DND-41 (cell line): Measurements from ENCODE around the gene AKAP3.

ENCODE experiments used
- ATAC-seq: fragments of 200-7000 bp; cut with Tn5 transposase; 3 replicates; pipeline ENCODE4 v1.9.1; 2021; ENCODE audit warnings: low read depth; ENCODE audit not compliant: insufficient read depth
- DNase-seq: peaks from one replicate; pipeline ENCODE4 v3.0.0-alpha.2; 2020
- H2AFZ ChIP-seq: 2 replicates; pipeline ENCODE4 v1.6.0; 2012; ENCODE audit warnings: low read depth, low read length
- H3K27ac ChIP-seq: 2 replicates; pipeline ENCODE4 v1.5.1; 2012; ENCODE audit warnings: low read length, inconsistent platforms
- H3K27me3 ChIP-seq: fragments of 200-600 bp; sonication (generic); 2 replicates; pipeline ENCODE4 v1.6.0; 2012; ENCODE audit warnings: low read length, mild to moderate bottlenecking, inconsistent platforms; ENCODE audit not compliant: insufficient read depth, poor library complexity
- H3K36me3 ChIP-seq: 2 replicates; pipeline ENCODE4 v1.5.1; 2012; ENCODE audit warnings: low read length, inconsistent platforms; ENCODE audit not compliant: insufficient read depth
- H3K4me1 ChIP-seq: 2 replicates; pipeline ENCODE4 v1.5.1; 2012; ENCODE audit warnings: mild to moderate bottlenecking, low read length; ENCODE audit not compliant: insufficient read depth
- H3K4me2 ChIP-seq: 2 replicates; pipeline ENCODE4 v1.6.0; 2012; ENCODE audit warnings: mild to moderate bottlenecking, moderate library complexity, low read length, inconsistent platforms; ENCODE audit not compliant: insufficient read depth
- H3K4me3 ChIP-seq, 2 experiments: fragments of 200-600 bp in 1 of 2; shearing (Covaris generic) in 1 of 2; 2 replicates each; pipeline ENCODE4 v1.5.1; 2012 to 2016; ENCODE audit warnings: inconsistent platforms in 2 of 2, low read length in 2 of 2, mild to moderate bottlenecking in 2 of 2, low read depth in 1 of 2, moderate library complexity in 1 of 2
- H3K79me2 ChIP-seq: 2 replicates; pipeline ENCODE4 v1.6.0; 2012; ENCODE audit warnings: low read length, inconsistent platforms; ENCODE audit not compliant: insufficient read depth
- H3K9ac ChIP-seq: 2 replicates; pipeline ENCODE4 v1.6.0; 2012; ENCODE audit warnings: low read depth, mild to moderate bottlenecking, inconsistent platforms, low read length, moderate library complexity
- H3K9me3 ChIP-seq: 2 replicates; pipeline ENCODE4 v1.5.1; 2012; ENCODE audit warnings: low read length, moderate library complexity, mild to moderate bottlenecking, inconsistent platforms; ENCODE audit not compliant: insufficient read depth, severe bottlenecking
- H4K20me1 ChIP-seq: 2 replicates; pipeline ENCODE4 v1.6.0; 2012; ENCODE audit warnings: low read length; ENCODE audit not compliant: insufficient read depth
- EZH2 ChIP-seq: IDR thresholded peaks from 3 replicates; pipeline ENCODE4 v1.6.1; 2012; ENCODE audit warnings: borderline replicate concordance, low read depth, mild to moderate bottlenecking, moderate library complexity, low read length, inconsistent platforms; ENCODE audit not compliant: severe bottlenecking
- TF ChIP-seq, protein P1 (sequence below): IDR thresholded peaks from 2 replicates; pipeline ENCODE4 v1.5.1; 2012; ENCODE audit warnings: borderline replicate concordance, low read length, moderate library complexity, mild to moderate bottlenecking; ENCODE audit not compliant: poor library complexity, severe bottlenecking; ENCODE audit errors: extremely low read depth

Gene AKAP3

DNA sequence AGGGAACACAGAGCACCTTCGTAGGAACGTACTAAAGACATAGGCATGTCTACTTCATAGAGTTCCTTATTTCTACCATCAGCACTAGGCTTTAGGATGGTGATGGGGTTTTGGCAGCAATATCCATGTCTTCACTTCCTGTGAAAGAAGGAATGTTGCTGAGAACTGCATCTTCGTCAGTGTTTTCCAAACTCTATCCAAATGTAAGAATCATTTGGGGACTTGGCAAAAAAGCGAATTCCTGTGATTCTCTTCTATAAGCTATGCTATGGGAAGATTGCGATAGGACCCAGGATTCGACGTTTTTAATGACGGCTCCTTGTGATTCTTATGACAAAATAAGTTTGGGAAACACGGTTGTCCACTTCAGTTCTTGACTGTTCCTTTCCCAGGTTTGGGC is 39.8 kb downstream of the AKAP3 start:
- peaks cover 17% of the 10 kb centered on the region for H3K4me1 ChIP-seq
- peaks cover 27% of the 10 kb centered on the region for H3K36me3 ChIP-seq
- no peak overlapping the region for H3K4me3 ChIP-seq
- no peak for DNase-seq
- no peak for ATAC-seq
- H4K20me1 ChIP-seq = no peaks in the 10 kb centered on the region
- TF ChIP-seq, protein P1, sequence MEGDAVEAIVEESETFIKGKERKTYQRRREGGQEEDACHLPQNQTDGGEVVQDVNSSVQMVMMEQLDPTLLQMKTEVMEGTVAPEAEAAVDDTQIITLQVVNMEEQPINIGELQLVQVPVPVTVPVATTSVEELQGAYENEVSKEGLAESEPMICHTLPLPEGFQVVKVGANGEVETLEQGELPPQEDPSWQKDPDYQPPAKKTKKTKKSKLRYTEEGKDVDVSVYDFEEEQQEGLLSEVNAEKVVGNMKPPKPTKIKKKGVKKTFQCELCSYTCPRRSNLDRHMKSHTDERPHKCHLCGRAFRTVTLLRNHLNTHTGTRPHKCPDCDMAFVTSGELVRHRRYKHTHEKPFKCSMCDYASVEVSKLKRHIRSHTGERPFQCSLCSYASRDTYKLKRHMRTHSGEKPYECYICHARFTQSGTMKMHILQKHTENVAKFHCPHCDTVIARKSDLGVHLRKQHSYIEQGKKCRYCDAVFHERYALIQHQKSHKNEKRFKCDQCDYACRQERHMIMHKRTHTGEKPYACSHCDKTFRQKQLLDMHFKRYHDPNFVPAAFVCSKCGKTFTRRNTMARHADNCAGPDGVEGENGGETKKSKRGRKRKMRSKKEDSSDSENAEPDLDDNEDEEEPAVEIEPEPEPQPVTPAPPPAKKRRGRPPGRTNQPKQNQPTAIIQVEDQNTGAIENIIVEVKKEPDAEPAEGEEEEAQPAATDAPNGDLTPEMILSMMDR = no peak
- no peak for TF ChIP-seq EZH2
- no peak overlapping the region for H3K27ac ChIP-seq
- H3K9ac ChIP-seq = no peak overlapping the region
- H3K79me2 ChIP-seq = peaks cover 10% of the 10 kb centered on the region; the same call in 1 of the 2 replicates
- H2AFZ ChIP-seq = no peak overlapping the region
- no peaks in the 10 kb centered on the region for H3K27me3 ChIP-seq
- H3K4me2 ChIP-seq = no peak overlapping the region
- no peaks in the 10 kb centered on the region for H3K9me3 ChIP-seq

GRCh38 chr12:4607056-4607455 is 41.8 kb downstream of the AKAP3 start:
- Histone ChIP-seq H3K36me3 (peaks cover 13% of the 10 kb centered on the region; the same call in 1 of the 2 replicates), H3K27me3 (no peaks in the 10 kb centered on the region), H3K9ac (no peak overlapping the region), H2AFZ (no peak overlapping the region), H3K4me1 (peaks cover 17% of the 10 kb centered on the region), H3K4me3 (no peak overlapping the region), H4K20me1 (no peaks in the 10 kb centered on the region), H3K9me3 (no peaks in the 10 kb centered on the region), H3K79me2 (peaks cover 10% of the 10 kb centered on the region; the same call in 1 of the 2 replicates), H3K27ac (no peak overlapping the region), H3K4me2 (no peak overlapping the region)
- DNase-seq (no peak), ATAC-seq (no peak)
- TF ChIP-seq, protein P1 = no peak
- TF ChIP-seq EZH2 = no peak

DNA sequence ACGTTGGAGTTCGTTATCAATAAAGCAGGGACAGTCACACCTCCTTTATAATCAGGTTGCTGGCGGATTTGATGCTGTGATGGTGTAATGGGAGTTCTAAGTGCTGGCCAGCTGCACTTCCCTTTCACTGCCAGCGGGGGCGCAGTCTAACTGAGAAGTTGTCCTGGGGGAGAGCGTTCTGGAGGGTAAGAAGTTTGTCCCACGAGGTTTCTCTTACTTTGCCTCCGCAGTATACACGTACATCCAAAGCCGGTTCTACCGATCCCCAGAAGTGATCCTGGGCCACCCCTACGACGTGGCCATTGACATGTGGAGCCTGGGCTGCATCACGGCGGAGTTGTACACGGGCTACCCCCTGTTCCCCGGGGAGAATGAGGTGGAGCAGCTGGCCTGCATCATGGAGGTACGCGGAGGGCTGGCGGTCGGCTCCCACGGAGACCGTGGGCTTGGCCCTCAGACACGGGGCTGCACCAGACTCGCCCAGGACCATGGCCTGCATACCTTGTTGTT is 44.1 kb downstream of the AKAP3 start:
- no peaks in the 10 kb centered on the region for H3K27me3 ChIP-seq
- H3K4me2 ChIP-seq = peak overlapping the region; percentile 86
- peak; percentile 95 for ATAC-seq
- H3K79me2 ChIP-seq = peaks cover 10% of the 10 kb centered on the region; the same call in 1 of the 2 replicates
- H3K9me3 ChIP-seq = no peaks in the 10 kb centered on the region
- peak; percentile 83 for DNase-seq
- peaks cover 17% of the 10 kb centered on the region for H3K4me1 ChIP-seq
- H3K27ac ChIP-seq = peak overlapping the region; percentile 82
- H3K9ac ChIP-seq = peak overlapping the region; percentile 71
- H2AFZ ChIP-seq = peak overlapping the region; percentile 100
- TF ChIP-seq, protein P1 = peak; percentile 99
- no peak for TF ChIP-seq EZH2
- no peaks in the 10 kb centered on the region for H4K20me1 ChIP-seq
- peak overlapping the region; percentile 88 to 97; a peak in 3 of 4 replicates for H3K4me3 ChIP-seq
- H3K36me3 ChIP-seq = no peaks in the 10 kb centered on the region
